ENCODE results near the gene GPR37.

- no peak for TF ChIP-seq CTCF (IDR thresholded peaks at IDR 0.05)
- TF ChIP-seq POLR2A (IDR thresholded peaks at IDR 0.05): no peak
Measured at GRCh38 chr7:124702385-124702784, 63.2 kb downstream of the GPR37 start.

All from gastroesophageal sphincter (tissue), 3 donors.